ENCODE data around the gene ADAMTS18. TPM values are rescaled to one million over a fixed set of nuclear protein-coding genes. Genes with fewer than 3 reads are reported as not detected.

ADAMTS18 gene
- total RNA-seq, 2 experiments from 2014 or later: not detected

DNA sequence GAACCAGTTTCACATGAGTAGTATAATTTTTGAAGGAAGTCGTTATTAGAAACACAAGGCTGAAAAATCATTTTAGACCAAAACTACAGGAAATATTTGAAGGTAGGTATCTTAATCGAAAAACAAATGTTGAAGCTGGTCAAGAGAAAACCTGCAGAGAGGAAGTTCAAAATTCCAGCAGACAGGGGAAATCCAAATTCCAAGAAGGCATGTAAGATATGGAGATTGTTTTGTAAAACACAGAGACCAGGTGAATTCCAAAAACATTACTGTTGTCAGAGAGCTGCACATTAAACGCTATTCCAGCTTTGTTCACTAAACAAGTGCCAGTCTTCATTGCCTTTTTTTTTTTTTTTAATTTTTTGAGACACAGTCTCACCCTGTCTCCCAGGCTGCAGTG lies 38.4 kb downstream of the ADAMTS18 start:
- ChIA-PET CTCF (ENCODE audit: unreplicated experiment) (no interaction called here), POLR2A (no interaction called here)
- Histone ChIP-seq H3K9me3 (ENCODE audit: low read length) (no peaks in the 10 kb centered on the region), H3K4me3 (ENCODE audit: low read depth, low read length, poor library complexity, severe bottlenecking) (no peak overlapping the region), H3K79me2 (ENCODE audit: insufficient read depth, low read depth, low read length) (no peaks in the 10 kb centered on the region), H4K20me1 (ENCODE audit: insufficient read depth, low read length) (no peaks in the 10 kb centered on the region), H3K9me2 (ENCODE audit: insufficient read depth, low read length) (no peaks in the 10 kb centered on the region), H3K4me2 (ENCODE audit: low read length) (no peak overlapping the region), H3K4me1 (ENCODE audit: insufficient read depth, low read length, poor library complexity, severe bottlenecking) (no peaks in the 10 kb centered on the region), H2AFZ (ENCODE audit: low read length) (no peak overlapping the region), H3K36me3 (ENCODE audit: insufficient read depth, low read length) (no peaks in the 10 kb centered on the region), H3K27ac (ENCODE audit: low read depth, low read length, poor library complexity, severe bottlenecking) (no peak overlapping the region)
- DNase-seq (ENCODE audit: low spot score): no peak
- TF ChIP-seq EZH2phosphoT487 (IDR thresholded peaks at IDR 0.05; ENCODE audit: borderline replicate concordance, low read depth, low read length): no peak
- TF ChIP-seq, protein P1, sequence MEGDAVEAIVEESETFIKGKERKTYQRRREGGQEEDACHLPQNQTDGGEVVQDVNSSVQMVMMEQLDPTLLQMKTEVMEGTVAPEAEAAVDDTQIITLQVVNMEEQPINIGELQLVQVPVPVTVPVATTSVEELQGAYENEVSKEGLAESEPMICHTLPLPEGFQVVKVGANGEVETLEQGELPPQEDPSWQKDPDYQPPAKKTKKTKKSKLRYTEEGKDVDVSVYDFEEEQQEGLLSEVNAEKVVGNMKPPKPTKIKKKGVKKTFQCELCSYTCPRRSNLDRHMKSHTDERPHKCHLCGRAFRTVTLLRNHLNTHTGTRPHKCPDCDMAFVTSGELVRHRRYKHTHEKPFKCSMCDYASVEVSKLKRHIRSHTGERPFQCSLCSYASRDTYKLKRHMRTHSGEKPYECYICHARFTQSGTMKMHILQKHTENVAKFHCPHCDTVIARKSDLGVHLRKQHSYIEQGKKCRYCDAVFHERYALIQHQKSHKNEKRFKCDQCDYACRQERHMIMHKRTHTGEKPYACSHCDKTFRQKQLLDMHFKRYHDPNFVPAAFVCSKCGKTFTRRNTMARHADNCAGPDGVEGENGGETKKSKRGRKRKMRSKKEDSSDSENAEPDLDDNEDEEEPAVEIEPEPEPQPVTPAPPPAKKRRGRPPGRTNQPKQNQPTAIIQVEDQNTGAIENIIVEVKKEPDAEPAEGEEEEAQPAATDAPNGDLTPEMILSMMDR (conservative IDR thresholded peaks at IDR 0.05; ENCODE audit: low read length): no peak
- no TSS peak for BruUV-seq (replicated peaks)
- intact Hi-C loops (cut with micrococcal nuclease; ENCODE audit: unreplicated experiment): loop anchor here (10.0 kb wide), 1 partner anchor 188 kb away; no protein-coding TSS in a partner anchor

GRCh38 chr16:77394699-77395098 lies 40.1 kb downstream of the ADAMTS18 start:
- Histone ChIP-seq H3K4me1 (ENCODE audit: insufficient read depth, low read length, poor library complexity, severe bottlenecking) (no peaks in the 10 kb centered on the region), H3K9me2 (ENCODE audit: insufficient read depth, low read length) (no peaks in the 10 kb centered on the region), H3K4me3 (ENCODE audit: low read depth, low read length, poor library complexity, severe bottlenecking) (no peak overlapping the region), H3K36me3 (ENCODE audit: insufficient read depth, low read length) (no peaks in the 10 kb centered on the region), H2AFZ (ENCODE audit: low read length) (no peak overlapping the region), H3K27ac (ENCODE audit: low read depth, low read length, poor library complexity, severe bottlenecking) (no peak overlapping the region), H3K9me3 (ENCODE audit: low read length) (no peaks in the 10 kb centered on the region), H3K4me2 (ENCODE audit: low read length) (no peak overlapping the region), H4K20me1 (ENCODE audit: insufficient read depth, low read length) (no peaks in the 10 kb centered on the region), H3K79me2 (ENCODE audit: insufficient read depth, low read depth, low read length) (no peaks in the 10 kb centered on the region)
- ChIA-PET POLR2A (interaction anchor here (1.0 kb wide), 1 partner anchor 9 kb away, joined by 3 read pairs; no protein-coding TSS in a partner anchor), CTCF (ENCODE audit: unreplicated experiment) (no interaction called here)
- TF ChIP-seq EZH2phosphoT487 (IDR thresholded peaks at IDR 0.05; ENCODE audit: borderline replicate concordance, low read depth, low read length): no peak
- TF ChIP-seq, protein P1 (conservative IDR thresholded peaks at IDR 0.05; ENCODE audit: low read length): no peak
- intact Hi-C loops (cut with micrococcal nuclease; ENCODE audit: unreplicated experiment): loop anchor here (10.0 kb wide), 1 partner anchor 190 kb away; no protein-coding TSS in a partner anchor
- BruUV-seq (replicated peaks): no TSS peak
- DNase-seq (ENCODE audit: low spot score): no peak

- H3K9me3 ChIP-seq (ENCODE audit: low read length): no peaks in the 10 kb centered on the region
- no peaks in the 10 kb centered on the region for H4K20me1 ChIP-seq (ENCODE audit: insufficient read depth, low read length)
- CTCF ChIA-PET (ENCODE audit: unreplicated experiment): no interaction called here
- no peak for TF ChIP-seq EZH2phosphoT487 (IDR thresholded peaks at IDR 0.05; ENCODE audit: borderline replicate concordance, low read depth, low read length)
- TF ChIP-seq, protein P1 (conservative IDR thresholded peaks at IDR 0.05; ENCODE audit: low read length): no peak
- H2AFZ ChIP-seq (ENCODE audit: low read length): no peak overlapping the region
- no TSS peak for BruUV-seq (replicated peaks)
- POLR2A ChIA-PET: no interaction called here
- intact Hi-C loops (cut with micrococcal nuclease; ENCODE audit: unreplicated experiment): loop anchor here (10.0 kb wide), 1 partner anchor 191 kb away; no protein-coding TSS in a partner anchor
- no peaks in the 10 kb centered on the region for H3K79me2 ChIP-seq (ENCODE audit: insufficient read depth, low read depth, low read length)
- H3K9me2 ChIP-seq (ENCODE audit: insufficient read depth, low read length): no peaks in the 10 kb centered on the region
- no peak overlapping the region for H3K4me3 ChIP-seq (ENCODE audit: low read depth, low read length, poor library complexity, severe bottlenecking)
- H3K4me2 ChIP-seq (ENCODE audit: low read length): no peak overlapping the region
- H3K4me1 ChIP-seq (ENCODE audit: insufficient read depth, low read length, poor library complexity, severe bottlenecking): no peaks in the 10 kb centered on the region
- no peak overlapping the region for H3K27ac ChIP-seq (ENCODE audit: low read depth, low read length, poor library complexity, severe bottlenecking)
- DNase-seq (ENCODE audit: low spot score): no peak
- no peaks in the 10 kb centered on the region for H3K36me3 ChIP-seq (ENCODE audit: insufficient read depth, low read length)
Measured at GRCh38 chr16:77393955-77394354, 40.9 kb downstream of the ADAMTS18 start.

All from OCI-LY7 (cell line).